GM21737 (cell line): ENCODE results near the gene SH2D1B.

Experiments used
- ATAC-seq: cut with Tn5 transposase; IDR thresholded peaks from one replicate; pipeline ENCODE4 v1.9.1; 2021; ENCODE audit warnings: mild to moderate bottlenecking, moderate library complexity; ENCODE audit not compliant: unreplicated experiment

Gene SH2D1B

DNA sequence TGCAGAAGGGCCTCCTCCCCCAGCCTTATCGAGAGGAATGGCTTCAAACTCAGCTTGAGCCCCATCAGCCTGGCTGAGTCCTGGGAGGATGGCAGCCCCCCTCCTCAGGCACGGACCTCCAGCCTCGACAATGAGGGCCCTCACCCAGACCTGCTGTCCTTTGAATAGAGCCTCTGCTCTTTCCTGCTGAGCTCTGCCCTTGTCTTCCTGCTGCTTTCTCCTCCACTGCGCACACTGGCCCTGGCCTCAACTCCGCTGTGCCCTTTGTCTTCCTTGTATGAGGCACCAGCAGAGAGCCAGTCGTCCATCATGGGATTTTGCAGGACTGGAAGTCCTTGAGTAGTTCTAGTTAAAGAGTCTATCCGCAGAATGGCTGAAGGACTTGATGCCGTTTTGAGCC lies 28.4 kb downstream of the SH2D1B start:
- ATAC-seq = no peak

DNA sequence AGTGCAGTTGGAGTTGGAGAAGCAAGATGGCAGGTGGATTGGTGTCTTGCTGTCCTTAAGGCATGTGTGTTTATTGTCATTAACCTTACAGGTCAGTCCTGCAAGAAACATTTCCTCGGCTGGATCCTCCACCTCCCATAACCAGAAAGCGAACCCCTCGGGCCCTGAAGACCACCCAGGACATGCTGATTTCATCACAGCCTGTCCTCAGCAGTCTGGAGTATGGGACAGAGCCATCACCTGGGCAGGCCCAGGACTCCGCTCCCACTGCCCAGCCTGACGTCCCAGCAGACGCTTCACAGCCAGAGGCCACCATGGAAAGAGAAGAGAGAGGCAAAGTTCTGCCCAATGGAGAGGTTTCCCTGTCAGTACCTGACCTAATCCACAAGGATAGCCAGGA lies 28.8 kb downstream of the SH2D1B start:
- no peak for ATAC-seq

DNA sequence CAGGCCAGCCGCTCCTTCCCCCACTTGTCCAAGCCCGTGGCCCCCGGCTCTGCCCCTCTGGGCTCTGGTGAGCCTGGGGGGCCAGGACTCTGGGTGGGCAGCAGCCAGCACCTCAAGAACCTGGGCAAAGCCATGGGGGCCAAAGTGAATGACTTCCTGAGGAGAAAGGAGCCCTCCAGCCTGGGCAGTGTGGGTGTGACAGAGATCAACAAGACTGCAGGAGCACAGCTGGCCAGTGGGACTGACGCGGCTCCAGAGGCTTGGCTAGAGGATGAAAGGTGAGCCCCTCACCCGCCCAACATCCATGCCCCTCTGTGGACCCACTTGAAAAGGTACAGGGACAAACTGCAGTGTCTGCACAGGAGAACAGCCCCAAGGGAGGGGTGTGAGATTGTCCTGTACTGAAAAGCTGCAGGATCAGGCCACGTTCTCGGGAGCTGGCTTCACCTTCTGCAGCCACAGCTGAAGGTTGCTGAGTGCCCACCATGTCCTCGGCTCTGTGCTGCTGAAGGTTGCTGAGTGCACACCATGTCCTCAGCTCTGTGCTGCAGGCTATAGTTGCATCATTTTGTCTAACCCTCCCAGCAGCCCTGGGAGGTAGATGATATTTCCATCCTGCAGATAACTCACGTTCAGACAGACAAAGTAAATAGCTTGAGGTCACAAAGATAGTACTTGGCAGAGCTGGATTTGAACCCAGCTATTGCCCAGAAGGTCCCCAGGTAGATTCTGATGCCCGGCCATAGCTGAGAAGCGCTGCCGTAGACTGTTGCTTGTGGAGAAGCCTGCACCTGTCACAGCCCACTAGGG lies 29.8 kb downstream of the SH2D1B start:
- no peak for ATAC-seq

GRCh38 chr1:162381383-162381782 lies 30.6 kb downstream of the SH2D1B start, which contains the start of gene C1orf226:
C1orf226 (plus strand) TSS chr1:162381728; CDS start chr1:162381902, 174 bp downstream.
- no peak for ATAC-seq

DNA sequence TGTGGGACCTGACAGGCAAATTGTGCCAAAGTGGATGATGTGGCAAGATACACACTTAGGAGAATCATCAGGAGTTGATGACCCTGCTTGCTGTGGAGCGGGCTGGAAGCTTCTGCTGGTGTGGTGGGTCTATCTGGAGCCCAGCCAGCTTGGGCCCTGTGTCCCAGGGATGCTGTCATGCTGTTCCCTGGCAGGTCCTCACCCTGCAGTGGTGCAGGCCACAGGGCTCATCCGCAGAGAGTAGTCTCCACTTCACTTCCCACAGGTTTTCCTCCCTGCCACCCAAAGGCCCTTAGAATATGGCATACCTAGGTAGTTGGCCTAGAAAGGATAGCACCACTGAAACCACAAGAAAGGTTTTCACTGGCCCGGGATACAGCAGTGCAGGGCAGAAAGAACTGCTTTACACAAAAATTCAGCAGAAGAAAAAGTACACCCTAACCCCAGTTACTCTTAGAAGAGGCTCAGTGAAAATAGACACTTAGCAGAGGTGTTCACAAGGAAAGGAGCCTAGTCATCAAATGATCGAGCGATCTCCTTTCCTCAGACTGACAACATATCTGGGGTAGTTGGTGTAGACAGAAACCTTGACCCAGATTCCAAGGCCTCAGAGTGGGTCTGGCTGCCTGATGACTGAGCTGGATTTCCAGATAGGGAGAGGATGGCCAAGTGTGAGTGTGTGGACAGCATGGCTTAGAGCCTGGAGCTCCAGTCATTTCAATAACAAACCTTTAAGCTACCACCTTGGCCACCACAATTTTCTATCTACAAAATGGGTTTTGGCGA lies 31.7 kb downstream of the SH2D1B start:
- no peak for ATAC-seq

GRCh38 chr1:162376691-162377090 lies 35.2 kb downstream of the SH2D1B start, which contains the start of gene SPATA46:
SPATA46 (minus strand) TSS chr1:162376854; CDS start chr1:162376790, 64 bp downstream.
- no peak for ATAC-seq

DNA sequence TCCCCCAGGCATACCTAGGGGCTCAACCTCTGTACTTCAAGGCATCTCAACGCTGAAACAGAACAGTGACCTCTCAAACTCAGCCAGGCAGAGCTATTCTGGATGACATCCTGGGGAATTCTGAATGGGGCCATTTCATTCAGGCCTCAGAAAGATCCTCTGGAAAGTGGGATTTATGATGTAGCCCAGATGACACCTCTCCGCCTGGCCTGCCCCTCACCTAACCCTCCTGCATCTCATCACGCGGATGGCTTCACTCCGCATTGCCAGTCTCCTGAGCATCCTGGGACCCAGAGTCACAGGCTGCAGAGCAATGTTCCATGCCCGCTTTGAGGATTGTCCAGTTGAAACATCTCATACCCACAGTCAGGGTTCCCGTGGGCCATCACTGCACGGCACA lies 36.5 kb downstream of the SH2D1B start:
- ATAC-seq = no peak

DNA sequence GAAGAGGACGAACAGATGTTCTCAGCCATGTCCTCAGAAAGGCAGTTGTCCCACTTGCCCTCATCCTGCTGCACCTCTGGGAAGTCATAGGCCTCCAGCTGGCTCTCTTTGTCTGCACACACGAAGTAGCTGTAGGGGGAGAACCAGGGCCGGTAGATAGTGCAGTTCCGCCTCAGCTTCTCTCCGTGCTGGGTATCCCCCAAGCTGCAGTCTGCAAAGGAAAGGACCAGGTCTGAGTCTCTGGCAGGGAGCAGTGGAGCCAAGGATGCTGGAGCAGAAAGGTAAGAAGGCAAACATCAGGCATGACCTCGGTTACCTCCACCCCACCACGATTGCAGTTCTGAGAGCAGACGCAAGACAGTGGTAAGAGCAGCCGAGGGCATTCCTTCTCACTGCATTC lies 37.5 kb downstream of the SH2D1B start:
- ATAC-seq = no peak

GRCh38 chr1:162373541-162374260 lies 38.2 kb downstream of the SH2D1B start:
- ATAC-seq = no peak

DNA sequence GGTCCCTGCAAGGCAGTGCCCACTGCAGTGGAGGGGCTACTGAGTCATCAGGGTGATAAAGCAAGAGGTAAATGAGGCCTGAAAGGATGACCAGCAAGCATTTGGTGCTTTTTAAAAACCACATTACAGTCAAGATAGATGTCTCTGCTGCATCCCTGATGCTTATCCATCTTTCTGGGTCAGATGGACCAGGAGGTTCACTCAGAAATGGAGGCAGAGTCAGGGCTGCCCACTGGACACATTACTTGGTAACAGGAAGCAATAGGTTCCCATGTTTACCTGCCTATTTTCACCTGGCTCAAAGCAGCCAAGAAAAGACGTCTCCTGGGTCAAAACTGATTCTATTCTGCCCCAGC lies 38.9 kb downstream of the SH2D1B start:
- no peak for ATAC-seq

GRCh38 chr1:162372159-162373071 lies 39.5 kb downstream of the SH2D1B start:
- ATAC-seq = no peak

DNA sequence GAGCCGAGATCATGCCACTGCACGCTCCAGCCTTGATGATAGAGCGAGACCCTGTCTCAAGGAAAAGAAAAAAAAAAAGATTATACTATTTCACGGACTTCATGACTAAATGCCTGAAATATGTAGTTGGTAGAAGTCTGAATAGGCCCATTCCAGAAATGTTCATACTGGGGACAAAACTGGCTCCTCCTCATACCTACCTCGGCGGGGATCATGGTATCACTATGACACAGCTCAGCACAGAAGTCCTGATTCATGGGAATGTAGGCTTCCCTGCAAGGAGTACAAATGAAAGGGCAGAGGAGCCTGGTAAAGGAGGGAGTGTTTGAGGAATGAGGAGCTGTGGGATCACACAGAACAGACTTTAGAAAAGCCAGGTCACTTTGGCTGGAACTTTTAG lies 40.3 kb downstream of the SH2D1B start:
- ATAC-seq = no peak

DNA sequence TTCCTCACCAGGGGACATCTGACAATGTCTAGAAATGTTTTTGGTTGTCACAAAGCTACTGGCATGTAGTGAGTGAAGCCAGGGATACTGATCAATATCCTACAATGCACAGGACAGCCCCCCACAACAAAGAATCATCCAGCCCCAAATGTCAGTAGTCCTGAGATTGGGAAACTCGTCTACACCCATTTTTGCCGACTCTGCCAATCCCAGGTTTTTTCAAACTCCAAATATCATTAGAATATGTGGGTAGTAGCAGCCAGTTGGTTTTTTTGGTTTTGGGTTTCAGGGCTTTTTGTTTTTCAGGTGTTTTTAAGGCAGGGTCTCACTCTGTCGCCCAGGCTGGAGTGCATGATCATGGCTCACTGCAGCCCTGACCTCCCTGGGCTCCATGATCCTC lies 41.2 kb downstream of the SH2D1B start:
- ATAC-seq = no peak

- no peak for ATAC-seq
Measured at GRCh38 chr1:162370161-162370560, 41.8 kb downstream of the SH2D1B start.

DNA sequence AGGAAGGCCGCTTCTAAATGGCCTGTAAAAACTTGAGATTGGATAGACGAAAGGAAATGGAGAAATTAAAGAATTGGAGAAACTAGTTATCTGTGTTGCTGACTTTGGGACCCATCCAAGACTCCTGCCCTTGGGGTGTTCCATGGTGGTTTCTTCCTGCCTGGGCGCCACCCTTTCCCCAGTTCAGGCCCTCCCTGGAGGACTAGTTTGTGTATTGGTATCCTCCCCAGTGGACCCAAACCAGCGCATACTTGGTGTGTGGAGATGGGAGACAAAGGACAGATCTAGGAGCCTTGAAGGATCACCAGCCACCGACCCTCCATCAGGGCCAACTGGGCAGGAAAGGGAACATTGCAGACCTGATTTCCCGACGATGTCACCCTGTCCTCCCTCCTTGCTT lies 42.4 kb downstream of the SH2D1B start:
- ATAC-seq = no peak

DNA sequence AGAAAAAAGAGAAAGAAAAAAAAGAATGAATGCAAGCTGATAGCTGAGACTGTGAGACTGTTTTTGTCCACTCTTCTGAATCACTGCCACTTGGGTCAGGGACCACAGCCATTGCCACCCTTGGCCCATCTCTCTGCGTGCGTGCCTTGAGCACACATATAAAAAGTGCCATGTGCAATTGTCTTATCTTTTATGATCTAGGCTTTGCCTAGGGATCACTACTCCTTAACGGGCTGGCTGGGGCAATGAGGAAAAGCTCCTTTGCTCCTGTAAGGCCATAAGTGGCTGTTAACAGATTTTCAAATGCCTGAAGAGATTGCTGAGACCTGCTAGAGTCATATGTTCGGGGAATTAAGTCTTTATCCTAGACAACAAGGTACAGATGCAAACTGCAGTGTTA lies 43.5 kb downstream of the SH2D1B start:
- ATAC-seq = no peak

GRCh38 chr1:162367772-162368171 lies 44.2 kb downstream of the SH2D1B start:
- ATAC-seq = no peak

DNA sequence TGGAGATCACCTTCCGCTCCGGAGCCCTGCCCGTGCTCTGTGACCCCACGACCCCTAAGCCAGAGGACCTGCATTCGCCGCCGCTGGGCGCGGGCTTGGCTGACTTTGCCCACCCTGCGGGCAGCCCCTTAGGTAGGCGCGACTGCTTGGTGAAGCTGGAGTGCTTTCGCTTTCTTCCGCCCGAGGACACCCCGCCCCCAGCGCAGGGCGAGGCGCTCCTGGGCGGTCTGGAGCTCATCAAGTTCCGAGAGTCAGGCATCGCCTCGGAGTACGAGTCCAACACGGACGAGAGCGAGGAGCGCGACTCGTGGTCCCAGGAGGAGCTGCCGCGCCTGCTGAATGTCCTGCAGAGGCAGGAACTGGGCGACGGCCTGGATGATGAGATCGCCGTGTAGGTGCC lies 44.9 kb downstream of the SH2D1B start:
- ATAC-seq = no peak

DNA sequence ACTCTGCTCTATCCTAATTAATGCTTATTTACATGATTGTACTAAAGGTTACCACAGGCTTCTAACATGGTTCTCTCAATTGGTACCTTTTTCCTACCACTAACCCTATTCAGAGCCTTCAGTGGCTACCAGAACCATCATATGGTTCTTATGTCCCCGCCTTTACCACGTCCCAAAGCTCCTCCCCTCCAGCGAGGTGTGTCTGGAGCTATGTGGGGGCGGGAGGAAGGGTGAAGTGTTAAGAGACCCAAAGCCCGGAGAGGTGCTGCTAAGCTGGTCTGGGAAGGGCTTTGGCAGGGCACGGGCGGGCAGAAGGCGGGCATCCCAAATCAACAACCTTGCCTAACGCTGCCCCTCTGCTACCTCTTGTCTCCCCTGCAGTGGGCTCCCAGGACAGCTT lies 45.3 kb downstream of the SH2D1B start:
- ATAC-seq = no peak

- ATAC-seq = no peak
Measured at GRCh38 chr1:162366149-162366548, 45.8 kb downstream of the SH2D1B start.
